ENCODE measurements around the gene IRAG1.

Gene IRAG1

GRCh38 chr11:10646005-10646404, 47.5 kb downstream of the IRAG1 start:
- DNase-seq (ENCODE audit: low read depth in 2 of 2), result no peak

DNA sequence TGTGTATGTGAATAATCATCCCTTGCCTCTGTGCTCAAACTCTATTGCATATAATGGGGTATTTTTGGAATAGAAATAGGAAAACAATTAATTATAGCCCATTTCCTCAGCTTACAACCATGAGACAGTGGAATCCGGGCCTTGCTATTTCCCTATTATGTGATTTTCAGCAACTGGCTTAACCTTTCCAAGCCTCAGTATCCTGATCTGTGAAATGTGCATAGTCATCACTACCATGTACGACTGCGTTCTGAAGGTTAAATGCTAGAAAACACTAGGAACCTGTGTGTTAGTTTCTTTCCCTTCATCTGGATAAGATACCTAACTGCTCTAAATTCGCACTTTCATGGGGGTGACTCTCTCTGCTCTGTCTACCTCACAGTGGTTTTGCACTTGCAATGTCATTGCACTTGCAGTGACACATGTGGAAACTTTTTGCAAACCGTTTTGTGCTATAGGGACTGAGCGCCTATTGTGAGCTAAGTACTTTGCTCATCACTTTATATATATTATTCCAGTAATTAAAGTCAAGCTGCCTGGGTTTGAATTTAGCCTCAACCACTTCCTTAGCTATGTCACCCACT, 48.3 kb downstream of the IRAG1 start:
- DNase-seq (ENCODE audit: low read depth in 2 of 2), result no peak

Data from stimulated activated CD4-positive, alpha-beta T cell treated with anti-CD3 and anti-CD28 coated beads, Interleukin-15, amount 100 ng/mL, for 48 hours (primary cell).